Right atrium auricular region (tissue), 2 donors: Measurements from ENCODE around the gene GTF3C6. TPM values are rescaled to one million over a fixed set of nuclear protein-coding genes. Genes with fewer than 3 reads are reported as not detected.
"Not testable (repeated sequence)": the region's sequence is repeated elsewhere in the genome, so short reads cannot be mapped to it uniquely, and the experiment has no call there.

Experiments
- DNase-seq: peaks from one replicate; pipeline ENCODE4 v3.0.0-alpha.2; 2019; ENCODE audit warnings: low spot score
- H3K27ac ChIP-seq, 2 donors: fragments of 200-600 bp; sonication (generic); 1 replicate in 1 of 2; 2 replicates in 1 of 2; pipeline ENCODE4 v1.5.1; 2016 to 2019
- H3K27me3 ChIP-seq, 2 donors: fragments of 200-600 bp; sonication (generic); one replicate each; pipeline versions ENCODE4 v1.5.1 to v1.6.0; 2017 to 2019
- H3K36me3 ChIP-seq: fragments of 200-600 bp; sonication (generic); one replicate; pipeline ENCODE4 v1.5.1; 2016
- H3K4me1 ChIP-seq, 2 donors: fragments of 200-600 bp; sonication (generic); one replicate each; pipeline versions ENCODE4 v1.5.1 to v1.6.0; 2017 to 2019
- H3K4me3 ChIP-seq, 2 donors: fragments of 200-600 bp; sonication (generic); 1 replicate in 1 of 2; 2 replicates in 1 of 2; pipeline ENCODE4 v1.5.1; 2017 to 2019; ENCODE audit warnings: mild to moderate bottlenecking in 1 of 2, moderate library complexity in 1 of 2
- H3K9me3 ChIP-seq, 2 donors: fragments of 200-600 bp; sonication (generic); one replicate each; pipeline ENCODE4 v1.5.1; 2019
- CTCF ChIP-seq, 2 donors: fragments of 200-600 bp; sonication (generic); IDR thresholded peaks; one replicate each; pipeline ENCODE4 v1.5.1; 2019; ENCODE audit warnings: antibody characterized with exemption in 2 of 2
- total RNA-seq, 2 donors: library from RNA; depleted of rRNA; stranded (reverse); fragments of >200 nt; gene quantifications; one replicate each; pipeline ENCODE4 v1.1.0, GENCODE V29; 2016

The GTF3C6 gene
- total RNA-seq, 2 donors from 2014 or later: 51.0 to 78.1 TPM

GRCh38 chr6:110950440-110950839 is 8.1 kb upstream of the GTF3C6 start:
- Histone ChIP-seq H3K27ac (no peak overlapping the region), H3K36me3 (no peaks in the 10 kb centered on the region), H3K9me3 (no peaks in the 10 kb centered on the region), H3K27me3 (no peaks in the 10 kb centered on the region), H3K4me3 (no peak overlapping the region), H3K4me1 (peaks cover 0 to 3% of the 10 kb centered on the region in 2 donors)
- no peak for DNase-seq
- TF ChIP-seq CTCF (IDR thresholded peaks at IDR 0.05): no peak

- no peaks in the 10 kb centered on the region for H3K36me3 ChIP-seq
- H3K9me3 ChIP-seq: no peaks in the 10 kb centered on the region
- no peaks in the 10 kb centered on the region for H3K27me3 ChIP-seq
- H3K27ac ChIP-seq: no peak overlapping the region
- no peak overlapping the region for H3K4me3 ChIP-seq
- peaks cover 0 to 3% of the 10 kb centered on the region in 2 donors for H3K4me1 ChIP-seq
- no peak for DNase-seq
- no peak for TF ChIP-seq CTCF (IDR thresholded peaks at IDR 0.05)
Observed at GRCh38 chr6:110951008-110951407, 7.5 kb upstream of the GTF3C6 start.

GRCh38 chr6:110951986-110952794 is 6.3 kb upstream of the GTF3C6 start:
- Histone ChIP-seq H3K27ac (no peak overlapping the region), H3K9me3 (no peaks in the 10 kb centered on the region), H3K4me1 (peaks cover 0 to 3% of the 10 kb centered on the region in 2 donors), H3K4me3 (no peak overlapping the region), H3K27me3 (no peaks in the 10 kb centered on the region), H3K36me3 (no peaks in the 10 kb centered on the region)
- DNase-seq: no peak
- no peak for TF ChIP-seq CTCF (IDR thresholded peaks at IDR 0.05)

GRCh38 chr6:110953633-110954303 is 4.7 kb upstream of the GTF3C6 start:
- no peaks in the 10 kb centered on the region for H3K36me3 ChIP-seq
- H3K27ac ChIP-seq: no peak overlapping the region
- H3K4me1 ChIP-seq: peaks cover 0 to 9% of the 10 kb centered on the region in 2 donors
- no peaks in the 10 kb centered on the region for H3K9me3 ChIP-seq
- no peak for TF ChIP-seq CTCF (IDR thresholded peaks at IDR 0.05)
- no peaks in the 10 kb centered on the region for H3K27me3 ChIP-seq
- no peak for DNase-seq
- H3K4me3 ChIP-seq: no peak overlapping the region

DNA sequence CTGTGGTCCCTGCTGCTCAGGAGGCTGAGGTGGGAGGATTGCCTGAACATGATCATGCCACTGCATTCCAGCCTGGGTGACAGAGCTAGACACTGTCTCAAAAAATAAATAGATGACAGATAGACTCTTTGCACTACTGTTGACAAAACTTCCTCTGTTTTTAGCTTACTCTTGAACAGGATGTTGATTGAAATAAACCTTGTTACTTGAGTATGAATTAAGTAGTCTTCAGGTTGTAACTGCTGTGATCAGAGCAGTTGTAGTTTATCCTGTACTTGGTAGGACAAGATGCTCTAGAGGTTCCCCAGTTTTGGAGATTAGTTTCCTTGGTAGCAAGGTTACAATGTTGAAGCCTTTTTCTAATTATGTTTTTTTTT is 1.5 kb downstream of the GTF3C6 start:
- Histone ChIP-seq H3K27me3 (no peaks in the 10 kb centered on the region), H3K9me3 (no peaks in the 10 kb centered on the region), H3K4me1 (peaks cover 0 to 12% of the 10 kb centered on the region in 2 donors), H3K27ac (no peak overlapping the region), H3K36me3 (peaks cover 40% of the 10 kb centered on the region), H3K4me3 (no peak overlapping the region)
- no peak for TF ChIP-seq CTCF (IDR thresholded peaks at IDR 0.05)
- no peak for DNase-seq

DNA sequence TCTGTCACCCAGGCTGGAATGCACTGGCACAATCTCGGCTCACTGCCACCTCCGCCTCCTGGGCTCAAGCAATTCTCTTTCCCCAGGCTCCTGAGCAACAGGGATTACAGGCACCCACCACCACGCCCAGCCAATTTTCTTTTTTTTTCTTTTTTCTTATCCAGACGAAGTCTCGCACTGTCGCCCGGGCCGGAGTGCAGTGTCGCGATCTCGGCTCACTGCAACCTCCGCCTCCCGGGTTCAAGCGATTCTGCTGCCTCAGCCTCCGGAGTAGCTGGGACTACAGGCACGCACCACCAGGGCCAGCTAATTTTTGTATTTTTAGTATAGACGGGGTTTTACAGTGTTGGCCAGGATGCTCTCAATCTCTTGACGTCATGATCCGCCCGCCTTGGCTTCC is 4.1 kb downstream of the GTF3C6 start:
- Histone ChIP-seq H3K4me1 (peaks cover 0 to 12% of the 10 kb centered on the region in 2 donors), H3K36me3 (peaks cover 63% of the 10 kb centered on the region)
- H3K4me3 ChIP-seq, DNase-seq, H3K27ac ChIP-seq, H3K27me3 ChIP-seq, H3K9me3 ChIP-seq: not testable (repeated sequence)
